ENCODE results near the gene PDE3B.

- TF ChIP-seq CTCF (IDR thresholded peaks at IDR 0.05 in 2 of 3, conservative IDR thresholded peaks at IDR 0.05 in 1 of 3; ENCODE audit: borderline replicate concordance in 1 of 3, insufficient read depth in 1 of 3, low read depth in 2 of 3, low read length in 2 of 3) (peak in 2 of 3 experiments; percentile 23 to 36; a peak in 3 of 6 replicates), EGR1 (IDR thresholded peaks at IDR 0.05; ENCODE audit: low read depth) (no peak), SP1 (IDR thresholded peaks at IDR 0.05; ENCODE audit: low read depth) (no peak), RAD21 (IDR thresholded peaks at IDR 0.05; ENCODE audit: low read depth) (no peak), POLR2A (IDR thresholded peaks at IDR 0.05; ENCODE audit: borderline replicate concordance, extremely low read depth, insufficient read depth, insufficient read length) (no peak), REST (IDR thresholded peaks at IDR 0.05; ENCODE audit: low read depth) (no peak), SRF (IDR thresholded peaks at IDR 0.05; ENCODE audit: low read depth) (no peak), ZFX (IDR thresholded peaks at IDR 0.05) (no peak), SIN3A (IDR thresholded peaks at IDR 0.05; ENCODE audit: low read depth) (no peak), ELF1 (IDR thresholded peaks at IDR 0.05; ENCODE audit: borderline replicate concordance, low read depth) (no peak), POLR2AphosphoS5 (IDR thresholded peaks at IDR 0.05; ENCODE audit: low read depth, low read length) (no peak), ZNF274 (IDR thresholded peaks at IDR 0.05; ENCODE audit: low read depth, low read length) (no peak)
Measured at GRCh38 chr11:14904745-14905103, 261.1 kb downstream of the PDE3B start.
